Kidney capillary endothelial cell (primary cell): ENCODE results near the gene PLIN3.
"Not testable (repeated sequence)": the region's sequence is repeated elsewhere in the genome, so short reads cannot be mapped to it uniquely, and the experiment has no call there.

Experiments used
- DNase-seq: peaks from one replicate; pipeline ENCODE4 v3.0.0-alpha.2; 2018; ENCODE audit warnings: low spot score

PLIN3 gene

DNA sequence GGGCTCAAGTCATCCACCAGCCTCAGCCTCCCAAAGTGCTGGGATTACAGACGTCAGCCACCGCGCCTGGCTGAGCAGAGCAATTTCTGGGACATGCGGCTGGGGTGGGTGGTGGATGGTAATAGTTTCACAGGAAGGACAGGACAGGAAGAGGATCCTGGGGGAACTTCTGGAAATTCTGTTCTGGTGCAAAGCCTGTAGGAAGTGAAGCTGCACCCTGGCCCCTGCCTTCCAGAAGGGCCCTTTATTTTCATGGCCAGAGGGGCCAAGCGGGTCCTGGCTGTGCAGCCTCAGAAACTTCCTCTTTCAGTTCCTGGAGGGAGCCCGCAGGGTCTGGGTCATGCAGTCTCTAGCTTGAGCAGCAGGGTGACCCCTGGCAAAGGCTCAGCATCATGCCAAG, 60.3 kb downstream of the PLIN3 start:
- DNase-seq = no peak

DNA sequence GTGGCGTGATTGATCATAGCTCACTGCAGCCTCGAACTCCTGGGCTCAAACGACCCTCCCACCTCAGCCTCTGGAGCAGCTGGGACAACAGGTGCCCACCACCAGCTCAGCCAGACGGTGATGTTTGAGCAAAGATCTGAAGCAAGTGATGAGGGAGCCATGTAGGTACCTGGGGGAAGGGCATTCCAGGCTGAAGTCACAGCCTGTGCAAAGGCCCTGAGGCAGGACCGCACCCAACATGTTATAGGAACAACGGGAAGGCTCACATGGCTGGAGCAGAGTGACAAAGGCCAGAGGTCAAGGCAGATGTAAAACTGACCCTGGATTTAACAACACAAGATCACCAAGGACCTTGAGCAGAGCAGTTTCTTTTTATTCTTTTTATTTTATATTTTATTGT, 61.1 kb downstream of the PLIN3 start:
- no peak for DNase-seq

DNA sequence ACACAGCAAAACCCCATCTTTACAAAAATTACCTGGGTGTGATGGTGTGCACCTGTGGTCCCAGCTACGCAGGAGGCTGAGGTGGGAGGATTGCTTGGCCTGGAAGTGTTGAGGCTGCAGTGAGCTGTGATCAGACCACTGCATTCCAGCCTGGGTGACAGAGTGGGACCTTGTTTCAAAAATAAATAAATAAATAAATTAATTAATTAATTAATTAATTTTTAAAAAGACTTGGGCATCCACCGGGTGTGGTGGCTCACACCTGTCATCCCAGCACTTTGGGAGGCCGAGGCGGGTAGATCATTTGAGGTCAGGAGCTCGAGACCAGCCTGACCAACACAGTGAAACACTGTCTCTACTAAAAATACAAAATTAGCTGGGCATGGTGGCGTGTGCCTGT, 62.3 kb downstream of the PLIN3 start:
- DNase-seq = not testable (repeated sequence)

DNA sequence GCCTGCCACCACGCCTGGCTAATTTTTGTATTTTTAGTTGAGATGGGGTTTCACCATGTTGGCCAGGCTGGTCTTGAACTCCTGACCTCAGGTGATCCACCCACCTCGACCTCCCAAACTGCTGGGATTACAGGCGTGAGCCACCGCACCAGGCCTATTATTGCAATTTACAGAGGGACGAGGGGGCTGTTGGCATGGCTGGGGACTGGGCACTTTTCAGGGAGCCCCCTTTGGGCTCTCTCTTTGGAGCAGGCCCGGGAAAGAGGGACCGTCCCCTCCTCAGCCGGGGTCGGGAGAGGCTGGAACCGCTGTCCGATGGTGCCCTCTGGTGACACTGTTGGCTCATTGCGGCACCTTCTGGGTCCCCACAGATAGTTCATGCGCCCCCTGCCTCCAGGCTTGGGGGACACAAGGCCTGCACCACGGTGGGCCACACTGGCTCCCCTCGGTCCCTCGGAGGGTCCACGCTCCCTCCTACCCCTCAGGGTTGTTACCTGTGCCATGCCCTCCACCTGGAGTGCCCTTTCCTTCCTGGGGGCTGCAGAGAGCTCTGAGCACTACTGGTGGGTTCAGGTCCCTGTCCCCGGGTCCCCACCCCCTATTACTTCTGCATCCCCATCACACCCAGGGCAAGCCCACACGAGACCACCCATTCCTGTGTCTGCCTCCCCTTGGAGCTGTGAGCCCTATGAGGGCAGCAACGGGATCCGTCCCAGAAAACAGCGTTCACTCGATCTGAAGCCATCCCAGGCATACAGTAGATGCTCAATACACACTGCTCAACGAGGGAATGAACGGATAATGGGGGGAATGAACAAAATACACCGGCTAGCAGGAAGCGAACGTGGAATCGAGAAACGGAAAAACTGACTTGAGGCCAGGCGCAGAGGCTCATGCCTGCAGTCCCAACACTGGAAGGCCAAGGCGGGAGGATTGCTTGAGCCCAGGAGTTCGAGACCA, 63.5 kb downstream of the PLIN3 start:
- DNase-seq = peak; percentile 40

DNA sequence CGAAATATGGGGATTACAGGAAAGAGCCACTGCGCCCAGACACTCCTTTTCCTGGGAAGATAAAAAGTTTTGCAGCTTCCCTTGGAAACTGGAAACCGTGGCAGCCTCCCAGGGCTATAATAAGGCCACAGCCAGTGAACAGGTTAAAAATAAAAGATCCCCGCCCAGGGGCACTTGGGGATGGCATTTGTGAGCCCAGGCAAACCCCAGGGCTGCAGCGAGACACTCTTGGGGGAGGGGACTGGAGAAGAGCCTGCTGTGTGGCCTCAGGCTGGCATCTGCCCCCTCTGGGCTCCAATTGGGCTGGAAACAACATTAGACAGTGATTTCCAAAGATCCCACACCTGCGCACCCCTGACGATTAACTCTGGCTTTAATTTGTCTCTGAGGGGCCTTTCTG, 64.8 kb downstream of the PLIN3 start:
- no peak for DNase-seq

DNA sequence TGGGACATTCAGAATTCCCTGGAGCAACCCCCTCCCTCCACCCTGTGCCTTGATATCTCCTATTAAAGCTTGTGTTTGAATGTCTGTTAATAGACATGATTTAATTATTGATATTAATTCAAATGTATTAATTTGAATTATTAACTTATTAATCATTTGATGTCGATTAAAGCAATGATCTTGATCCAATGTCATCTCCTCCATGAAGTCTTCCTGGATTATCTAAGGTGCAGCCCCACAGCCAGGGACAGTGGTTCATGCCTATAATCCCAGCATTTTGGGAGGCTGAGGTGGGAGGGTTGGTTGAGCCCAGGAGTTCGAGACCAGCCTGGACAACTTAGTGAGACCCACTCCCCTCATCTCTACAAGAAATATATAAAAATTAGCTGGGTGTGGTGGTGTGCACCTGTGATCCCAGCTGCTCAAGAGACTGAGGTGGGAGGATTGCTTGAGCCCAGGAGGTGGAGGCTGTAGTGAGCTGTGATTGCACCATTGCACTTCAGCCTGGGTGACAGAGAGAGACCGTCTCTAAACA, 66.3 kb downstream of the PLIN3 start:
- DNase-seq = no peak

DNA sequence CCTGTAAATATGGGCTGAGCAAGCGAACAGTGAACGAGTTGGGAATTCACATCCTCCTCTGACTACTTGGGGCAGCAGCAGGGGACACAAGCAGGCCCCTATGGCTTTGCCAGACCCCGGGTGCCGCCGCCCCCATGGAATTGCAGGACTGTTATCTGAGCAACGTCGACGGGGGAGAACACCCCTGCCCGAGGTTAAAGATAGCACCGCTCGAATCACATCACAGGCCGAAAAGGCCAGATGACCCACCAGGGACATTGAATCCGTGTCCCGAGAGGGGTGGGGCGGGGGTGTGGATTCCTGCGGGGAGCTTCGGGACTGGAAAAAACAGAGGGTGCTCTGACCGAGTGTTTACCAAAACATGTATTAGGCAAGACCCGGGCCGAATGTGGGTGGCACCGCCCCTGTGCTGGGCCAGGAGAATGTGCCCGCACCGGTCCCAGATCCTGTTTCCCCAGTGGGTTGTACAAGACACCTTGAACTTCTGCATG, 66.8 kb downstream of the PLIN3 start:
- DNase-seq = no peak

DNA sequence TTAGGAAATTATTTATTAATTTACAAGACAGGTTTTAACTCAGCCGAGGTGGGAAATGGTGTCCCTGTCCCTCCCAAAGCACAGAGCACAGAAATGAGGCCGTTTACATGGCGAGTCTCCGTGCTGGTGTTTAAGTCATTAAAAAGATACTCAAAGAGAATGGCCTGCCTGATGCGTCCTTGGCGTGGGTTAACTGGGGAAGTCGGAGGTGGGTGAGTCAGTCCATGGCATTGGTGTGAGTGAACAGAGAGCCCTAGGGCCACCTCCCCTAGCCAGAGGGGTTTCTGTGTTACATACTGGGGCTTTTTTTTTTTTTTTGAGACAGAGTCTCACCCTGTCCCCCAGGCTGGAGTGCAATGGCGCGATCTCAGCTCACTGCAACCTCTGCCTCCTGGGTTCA, 72.1 kb downstream of the PLIN3 start:
- DNase-seq = no peak

DNA sequence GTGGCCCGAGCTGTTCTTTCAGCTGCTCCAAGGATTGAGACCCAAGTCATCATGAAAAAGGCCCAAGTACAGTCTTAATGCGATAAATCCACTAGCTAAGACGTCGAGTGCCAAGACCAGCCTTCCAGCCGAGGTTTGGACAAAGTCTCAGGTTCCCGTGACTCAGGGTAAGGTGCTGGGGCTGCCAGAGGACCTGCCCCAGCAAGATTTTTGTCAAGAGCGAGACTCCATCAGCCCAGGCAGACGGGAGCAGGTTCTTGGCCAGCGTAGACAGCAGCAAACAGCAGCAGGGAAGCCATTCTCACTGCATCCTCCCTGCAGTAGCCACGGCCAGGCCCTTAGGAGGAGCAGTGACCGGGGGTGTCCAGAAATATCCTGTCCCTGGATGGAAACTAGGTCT, 72.5 kb downstream of the PLIN3 start:
- DNase-seq = no peak

DNA sequence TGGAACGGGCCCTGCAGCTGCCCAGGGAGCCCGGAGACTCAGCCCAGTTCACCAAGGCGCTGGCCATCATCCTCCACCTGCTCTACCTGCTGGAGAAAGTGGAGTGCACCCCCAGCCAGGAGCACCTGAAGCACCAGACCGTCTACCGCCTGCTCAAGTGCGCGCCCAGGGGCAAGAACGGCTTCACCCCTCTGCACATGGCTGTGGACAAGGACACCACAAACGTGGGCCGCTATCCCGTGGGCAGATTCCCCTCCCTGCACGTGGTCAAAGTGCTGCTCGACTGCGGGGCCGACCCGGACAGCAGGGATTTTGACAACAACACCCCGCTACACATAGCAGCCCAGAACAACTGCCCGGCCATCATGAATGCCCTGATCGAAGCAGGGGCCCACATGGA, 74.2 kb downstream of the PLIN3 start:
- DNase-seq = not testable (repeated sequence)

DNA sequence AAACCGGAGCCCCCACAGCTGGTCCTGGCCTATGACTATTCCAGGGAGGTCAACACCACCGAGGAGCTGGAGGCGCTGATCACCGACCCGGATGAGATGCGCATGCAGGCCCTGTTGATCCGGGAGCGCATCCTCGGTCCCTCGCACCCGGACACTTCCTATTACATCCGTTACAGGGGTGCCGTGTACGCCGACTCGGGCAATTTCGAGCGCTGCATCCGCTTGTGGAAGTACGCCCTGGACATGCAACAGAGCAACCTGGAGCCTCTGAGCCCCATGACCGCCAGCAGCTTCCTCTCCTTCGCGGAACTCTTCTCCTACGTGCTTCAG, 74.6 kb downstream of the PLIN3 start:
- DNase-seq = not testable (repeated sequence)

DNA sequence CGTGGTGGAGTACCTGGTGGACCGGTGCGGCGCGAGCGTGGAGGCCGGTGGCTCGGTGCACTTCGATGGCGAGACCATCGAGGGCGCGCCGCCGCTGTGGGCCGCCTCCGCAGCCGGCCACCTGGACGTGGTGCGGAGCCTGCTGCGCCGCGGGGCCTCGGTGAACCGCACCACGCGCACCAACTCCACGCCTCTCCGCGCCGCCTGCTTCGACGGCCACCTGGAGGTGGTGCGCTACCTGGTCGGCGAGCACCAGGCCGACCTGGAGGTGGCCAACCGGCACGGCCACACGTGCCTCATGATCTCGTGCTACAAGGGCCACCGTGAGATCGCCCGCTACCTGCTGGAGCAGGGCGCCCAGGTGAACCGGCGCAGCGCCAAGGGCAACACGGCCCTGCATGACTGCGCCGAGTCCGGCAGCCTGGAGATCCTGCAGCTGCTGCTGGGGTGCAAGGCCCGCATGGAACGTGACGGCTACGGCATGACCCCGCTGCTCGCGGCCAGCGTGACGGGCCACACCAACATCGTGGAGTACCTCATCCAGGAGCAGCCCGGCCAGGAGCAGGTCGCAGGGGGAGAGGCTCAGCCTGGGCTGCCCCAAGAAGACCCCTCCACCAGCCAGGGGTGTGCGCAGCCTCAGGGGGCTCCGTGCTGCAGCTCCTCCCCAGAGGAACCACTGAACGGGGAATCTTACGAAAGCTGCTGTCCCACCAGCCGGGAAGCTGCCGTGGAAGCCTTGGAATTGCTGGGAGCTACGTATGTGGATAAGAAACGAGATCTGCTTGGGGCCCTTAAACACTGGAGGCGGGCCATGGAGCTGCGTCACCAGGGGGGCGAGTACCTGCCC, 75.2 kb downstream of the PLIN3 start:
- not testable (repeated sequence) for DNase-seq

DNA sequence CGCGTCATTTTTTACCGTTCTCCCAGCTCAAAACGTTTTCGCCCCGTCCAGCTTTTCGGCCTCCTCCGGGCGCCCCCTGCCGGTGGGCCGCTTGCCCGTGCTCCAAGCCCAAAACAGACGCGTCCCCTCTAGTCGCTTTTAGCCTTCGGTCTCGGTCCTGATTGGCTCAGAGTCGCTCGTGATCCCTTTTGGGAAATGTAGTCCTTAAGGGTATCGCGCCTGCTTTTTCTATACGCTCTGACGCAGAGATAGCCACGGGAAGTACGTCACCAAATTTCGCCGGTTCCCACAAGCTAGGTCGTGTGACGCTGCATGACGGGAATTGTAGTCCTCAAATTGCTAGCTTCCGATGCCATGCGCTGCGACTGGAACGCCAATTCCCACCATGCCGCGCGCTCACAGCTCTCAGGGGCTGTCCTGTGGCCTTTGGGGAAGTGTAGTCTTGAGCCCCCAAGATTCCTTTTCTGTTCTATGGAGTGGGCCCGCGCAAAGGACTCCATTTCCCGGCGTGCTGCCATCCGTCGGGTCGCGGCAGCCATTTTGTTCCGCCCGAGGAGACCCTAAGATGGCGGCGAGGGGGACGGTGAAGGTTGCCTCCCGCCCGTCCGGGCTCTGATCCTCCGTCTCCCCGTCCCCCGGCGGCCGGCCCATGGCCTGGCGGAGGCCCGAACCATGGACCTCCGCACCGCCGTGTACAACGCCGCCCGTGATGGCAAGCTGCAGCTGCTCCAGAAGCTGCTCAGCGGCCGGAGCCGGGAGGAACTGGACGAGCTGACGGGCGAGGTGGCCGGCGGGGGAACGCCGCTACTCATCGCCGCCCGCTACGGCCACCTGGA, 76.1 kb downstream of the PLIN3 start, which contains the start of gene FEM1A:
Gene FEM1A, plus strand, starts transcription at position 552 of the 836 bp plus-strand sequence. Its CDS starts 121 bp downstream, at position 673.
- DNase-seq = peak; percentile 100
